GM21825 (cell line): ENCODE measurements around the gene LRBA.

ENCODE experiments used
- ATAC-seq: cut with Tn5 transposase; IDR thresholded peaks from one replicate; pipeline ENCODE4 v1.9.1; 2021; ENCODE audit warnings: mild to moderate bottlenecking, moderate library complexity; ENCODE audit not compliant: unreplicated experiment

Gene LRBA

DNA sequence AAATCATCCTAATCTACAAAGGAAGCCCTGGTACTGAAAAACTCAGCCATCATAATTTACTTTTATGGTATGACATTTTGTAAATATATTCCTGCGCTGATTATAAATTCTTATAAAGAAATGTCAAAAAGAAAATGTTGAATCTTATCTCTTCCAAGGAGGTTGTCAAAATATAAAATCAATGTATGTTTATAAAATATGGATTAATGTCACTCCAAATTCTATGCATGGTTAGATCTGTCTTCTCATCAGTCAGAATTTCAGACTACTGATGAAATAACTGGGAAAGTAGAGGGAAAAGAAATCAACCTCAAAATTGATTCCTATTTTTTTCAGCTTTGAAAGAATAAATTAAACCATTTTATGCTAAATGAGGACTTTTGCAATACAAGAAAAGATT is 553.1 kb downstream of the LRBA start:
- ATAC-seq = no peak

DNA sequence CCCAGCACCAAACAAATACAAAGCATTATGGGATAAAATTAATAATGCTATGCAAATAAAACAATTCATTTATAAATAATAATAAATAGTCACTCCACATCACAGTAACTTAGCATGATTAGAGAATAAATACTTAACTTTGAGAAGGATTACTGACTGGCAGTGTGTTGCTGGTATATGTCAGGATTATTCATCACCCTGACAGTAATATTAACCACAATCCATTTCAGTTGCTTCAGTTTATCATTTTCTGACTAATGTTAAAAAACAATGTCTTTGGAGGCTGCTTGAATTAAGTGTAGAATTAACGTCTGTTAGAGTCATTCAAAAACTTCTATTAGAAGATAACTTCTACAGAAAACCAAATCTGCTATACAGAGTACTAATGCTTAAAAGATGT is 557.3 kb downstream of the LRBA start:
- ATAC-seq = no peak

DNA sequence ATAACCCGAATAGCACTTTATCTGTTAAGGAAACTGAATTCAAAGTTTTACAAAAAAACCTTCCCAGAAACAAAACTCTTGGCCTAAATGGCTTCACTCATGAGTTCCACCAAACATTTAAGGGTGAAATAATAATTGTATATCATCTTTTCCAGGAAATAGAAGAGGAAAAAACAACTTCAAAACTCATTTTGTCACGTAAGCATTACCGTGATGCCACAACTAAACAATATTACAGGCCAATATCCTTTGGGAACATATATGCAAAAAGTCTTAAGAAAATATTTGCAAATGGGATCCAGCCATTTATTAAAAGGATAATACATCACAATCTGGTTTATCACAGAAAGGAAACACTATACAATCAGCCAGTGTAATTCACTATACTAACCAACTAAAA is 563.2 kb downstream of the LRBA start:
- no peak for ATAC-seq

DNA sequence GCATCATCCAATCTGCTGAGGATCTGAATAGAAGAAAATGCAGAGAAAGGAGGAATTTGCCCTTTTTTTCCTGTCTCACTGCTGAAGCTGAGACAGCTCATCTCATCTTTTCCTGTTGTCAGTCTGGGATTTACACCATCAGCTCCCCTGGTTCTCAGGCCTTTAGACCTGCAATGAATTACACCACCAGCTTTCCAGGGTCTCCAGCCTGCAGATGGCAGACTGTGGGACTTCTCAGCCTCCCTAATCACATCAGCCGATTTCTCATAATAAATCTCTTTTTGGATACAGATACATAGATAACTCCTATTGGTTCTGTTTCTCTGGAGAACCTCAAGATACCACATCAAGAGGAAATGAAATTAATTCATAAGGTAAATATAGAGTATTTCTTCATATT is 567.7 kb downstream of the LRBA start:
- ATAC-seq = no peak

DNA sequence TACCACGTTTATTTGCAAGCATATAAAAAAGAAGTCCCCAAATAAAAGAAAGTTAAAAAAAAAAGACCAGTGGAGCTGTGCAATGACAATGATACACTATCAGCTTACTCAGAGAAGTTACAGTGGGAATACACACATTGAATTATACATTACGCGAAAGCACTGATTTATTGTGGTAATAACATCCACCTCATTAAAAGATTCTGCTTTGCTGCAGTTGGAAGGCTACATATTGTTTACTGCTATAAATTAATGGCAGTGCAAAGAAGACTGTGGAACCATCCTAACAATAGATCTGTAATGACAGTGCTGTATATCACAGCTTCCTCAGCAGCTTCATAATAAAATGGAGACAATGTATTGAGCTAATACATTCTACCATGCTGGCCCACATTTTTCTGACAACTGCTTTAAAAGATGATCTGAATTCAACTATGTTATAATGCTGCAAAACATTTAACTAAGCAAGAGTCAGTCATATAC is 575.6 kb downstream of the LRBA start:
- no peak for ATAC-seq

DNA sequence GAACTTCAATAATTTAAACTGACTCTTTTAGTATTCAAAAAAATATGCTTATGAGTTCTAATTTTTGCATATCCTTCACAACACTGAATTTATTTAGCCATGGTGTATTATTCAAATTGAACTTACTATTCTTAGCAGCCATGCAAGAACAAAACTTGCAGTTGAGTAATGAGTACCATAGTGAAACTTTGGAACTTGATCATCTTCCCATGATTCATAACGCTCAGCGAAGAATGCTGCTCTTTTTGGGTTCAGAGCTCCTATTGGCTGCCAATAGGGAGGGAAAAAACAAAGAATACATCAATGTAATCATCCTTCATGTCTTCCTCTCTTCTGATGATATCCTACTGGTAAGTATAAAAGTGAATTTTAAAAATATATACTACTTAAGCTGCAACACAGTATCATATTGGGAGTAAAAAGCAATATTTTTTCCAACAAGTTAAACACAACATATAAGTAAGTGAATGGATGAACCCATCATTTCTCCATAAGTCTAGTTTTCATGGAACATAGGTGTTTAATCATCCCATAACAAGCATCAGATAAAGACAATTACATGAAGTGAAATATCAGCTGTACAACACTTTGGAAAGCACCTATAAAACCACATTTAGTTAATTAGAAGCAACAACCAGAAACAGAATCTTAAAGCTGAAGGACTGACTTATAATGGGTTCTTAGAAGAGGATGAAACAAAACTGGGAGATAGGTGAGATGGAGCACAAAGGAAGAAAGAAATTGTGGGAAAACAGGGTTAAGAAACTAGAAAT is 578.3 kb downstream of the LRBA start:
- no peak for ATAC-seq

DNA sequence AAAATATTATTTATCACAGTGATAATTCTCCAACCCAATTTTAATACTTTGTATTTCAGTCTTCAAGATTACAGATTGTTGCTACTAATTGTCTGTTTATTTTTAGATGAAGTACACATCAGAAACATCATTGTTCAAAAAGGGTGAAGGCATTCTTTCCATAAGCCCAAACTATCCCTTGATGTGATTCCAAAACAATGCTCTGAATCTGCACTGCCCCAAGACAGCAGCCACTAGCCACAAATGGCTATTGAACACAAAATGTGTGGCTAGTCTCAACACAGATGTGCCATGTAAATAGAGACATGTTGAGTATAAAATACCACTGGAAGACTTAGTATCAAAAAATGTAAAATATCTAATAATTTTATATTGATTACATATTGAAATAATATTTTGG is 583.9 kb downstream of the LRBA start:
- ATAC-seq = no peak

DNA sequence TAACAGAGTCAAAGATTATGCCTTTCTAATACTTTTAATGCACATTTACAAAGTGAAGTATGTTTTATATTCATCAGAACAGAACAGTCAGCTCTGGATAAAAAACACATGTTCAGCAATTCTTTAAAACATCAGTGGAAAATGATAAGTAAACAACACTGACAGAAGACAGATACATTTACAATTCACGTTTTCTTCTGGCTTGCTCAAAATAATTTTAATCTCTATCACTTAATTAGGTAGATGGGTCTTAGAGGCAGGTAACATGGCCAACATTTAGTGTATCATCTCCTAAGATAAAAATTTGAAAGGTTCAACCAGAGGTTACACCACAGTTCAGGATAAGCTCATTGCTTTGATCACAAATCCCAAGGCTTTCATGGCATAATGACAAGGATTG is 589.9 kb downstream of the LRBA start:
- ATAC-seq = no peak

DNA sequence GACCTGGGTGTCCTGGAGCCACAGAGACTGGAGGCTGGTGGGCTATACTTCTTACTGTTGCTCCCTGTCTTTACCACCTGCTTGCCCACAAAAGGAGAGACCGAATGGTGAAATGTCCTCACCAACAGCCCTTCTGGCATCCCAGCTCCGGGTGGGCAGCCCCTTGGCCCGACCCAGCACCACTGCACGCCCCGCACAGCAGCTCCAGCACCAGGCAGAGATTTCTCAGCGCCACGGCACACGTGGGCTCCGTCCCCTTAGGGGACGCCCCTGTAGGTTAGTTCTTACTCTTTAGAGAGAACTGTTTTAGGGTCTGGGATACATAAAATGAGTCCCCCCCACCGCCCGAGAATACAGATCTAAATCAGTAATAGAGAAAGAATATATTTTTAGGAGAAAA is 591.6 kb downstream of the LRBA start:
- ATAC-seq = no peak

DNA sequence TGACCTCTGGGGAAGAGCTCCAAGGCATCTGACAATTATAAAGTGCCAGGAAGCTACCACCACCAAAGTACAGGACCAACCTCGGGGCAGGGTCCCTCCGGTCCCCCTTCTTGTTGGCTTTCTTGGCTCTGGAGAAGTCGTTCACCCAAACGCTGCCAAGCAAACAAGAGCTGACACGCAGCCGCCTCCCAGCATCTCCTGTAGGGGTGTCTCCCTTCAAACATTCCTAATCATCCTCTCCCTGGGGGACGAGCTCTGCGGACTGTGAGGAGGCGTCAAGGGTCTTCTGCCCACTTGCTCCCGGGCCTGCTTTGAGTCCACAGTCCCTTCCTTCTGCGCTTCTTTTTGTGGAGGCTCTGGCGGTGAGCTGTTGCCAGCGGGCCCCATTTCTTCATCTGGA is 592.0 kb downstream of the LRBA start:
- no peak for ATAC-seq

DNA sequence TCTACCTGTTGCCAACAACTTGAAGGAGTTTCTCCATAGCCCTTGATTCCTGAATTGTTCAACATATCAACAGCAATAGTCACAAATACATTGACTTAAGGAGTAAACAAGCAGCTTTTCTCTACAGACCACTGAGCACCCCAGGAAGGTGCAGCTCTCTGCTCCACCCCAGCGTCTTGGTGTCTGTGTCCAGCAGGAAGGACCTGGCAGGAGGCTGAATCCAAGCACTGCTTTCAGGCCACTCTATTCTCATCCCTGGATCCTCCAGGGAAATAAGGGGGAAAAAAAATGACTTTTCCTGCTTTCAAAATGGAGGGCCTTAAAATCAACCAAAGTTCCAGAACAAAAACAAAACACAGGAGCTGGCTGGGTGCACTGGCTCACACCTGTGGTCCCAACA is 593.5 kb downstream of the LRBA start:
- ATAC-seq = no peak

DNA sequence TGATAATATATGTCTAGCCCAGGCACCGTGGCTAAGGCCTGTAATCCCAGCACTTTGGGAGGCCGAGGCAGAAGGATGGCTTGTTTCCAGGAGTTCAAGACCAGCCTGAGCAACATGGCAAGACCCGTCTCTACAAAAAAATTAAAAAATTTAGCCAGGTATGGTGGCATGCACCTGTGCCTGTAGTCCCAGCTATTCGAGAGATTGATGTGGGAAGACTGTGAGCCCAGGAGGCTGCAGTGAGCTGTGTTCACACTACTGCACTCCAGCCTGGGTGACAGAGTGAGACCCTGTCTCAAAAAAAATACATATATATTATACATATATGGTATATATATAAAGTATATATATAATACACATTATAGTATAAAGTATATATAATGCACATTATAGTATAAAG is 595.1 kb downstream of the LRBA start:
- no peak for ATAC-seq

DNA sequence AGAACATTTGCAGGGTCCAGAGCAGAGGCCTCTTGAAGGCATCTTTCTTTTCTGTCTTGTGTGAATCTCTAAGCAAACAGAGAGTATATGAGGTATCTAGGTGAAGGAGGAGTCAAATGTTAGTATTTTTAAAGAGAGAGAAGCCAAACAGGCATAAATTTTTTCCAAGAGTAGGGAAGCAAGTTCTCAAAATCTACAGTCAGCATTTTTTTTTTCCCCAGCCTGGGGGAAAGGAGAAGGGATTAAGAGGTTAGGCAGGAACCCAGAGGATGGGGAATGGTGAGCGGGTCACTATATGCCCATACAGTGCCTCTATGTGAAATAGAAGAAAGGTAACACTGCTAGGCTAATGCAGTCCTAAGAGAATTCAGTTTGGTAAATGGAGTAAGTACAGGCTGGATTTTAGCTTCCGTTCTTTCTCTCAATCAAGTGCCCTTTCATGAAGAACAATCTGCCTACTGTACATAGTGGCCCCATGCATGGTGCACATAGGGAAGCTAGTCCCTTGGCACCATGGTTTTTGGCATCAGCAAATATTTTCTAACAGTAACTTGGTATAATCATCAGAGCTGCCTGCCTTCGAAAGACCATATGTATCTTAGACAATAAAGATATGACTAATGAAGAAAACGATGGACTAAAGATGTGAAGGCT is 596.2 kb downstream of the LRBA start:
- no peak for ATAC-seq

DNA sequence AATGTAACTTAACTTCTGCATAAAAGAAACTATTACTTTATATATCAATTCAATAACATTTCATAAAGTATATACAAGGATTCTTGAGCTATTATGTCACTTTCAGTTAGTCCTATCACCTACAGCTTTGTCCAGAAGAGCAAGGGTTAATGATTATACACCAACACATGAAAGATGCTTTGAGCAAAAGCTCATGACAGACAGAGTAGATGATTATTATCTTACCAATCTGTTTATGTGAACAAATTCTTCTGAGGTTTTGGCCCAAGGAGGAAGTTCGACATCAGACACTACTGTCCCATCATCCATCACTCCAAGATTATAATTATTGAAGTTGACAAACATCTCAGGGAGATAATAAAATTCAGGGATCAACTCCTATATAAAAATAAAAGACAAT is 599.9 kb downstream of the LRBA start:
- ATAC-seq = no peak

DNA sequence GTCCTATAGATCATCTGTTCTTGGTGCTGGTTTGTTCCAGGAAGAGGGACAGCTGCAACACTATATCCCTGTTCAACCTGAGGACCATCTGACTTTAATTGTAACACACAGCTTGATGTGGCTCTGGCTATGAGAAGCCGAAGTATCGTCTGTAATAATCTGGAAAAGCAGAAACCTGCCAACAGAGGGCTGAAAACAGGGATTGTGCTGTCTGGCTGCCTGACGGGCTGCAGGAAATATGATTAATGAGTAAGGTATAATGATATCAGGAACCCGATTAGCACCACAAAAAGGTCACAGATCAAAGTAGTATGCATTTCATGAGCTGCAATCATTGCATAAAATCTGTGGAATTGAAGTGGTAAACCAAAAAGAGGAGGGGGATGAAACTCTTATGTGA is 603.6 kb downstream of the LRBA start:
- ATAC-seq = no peak

DNA sequence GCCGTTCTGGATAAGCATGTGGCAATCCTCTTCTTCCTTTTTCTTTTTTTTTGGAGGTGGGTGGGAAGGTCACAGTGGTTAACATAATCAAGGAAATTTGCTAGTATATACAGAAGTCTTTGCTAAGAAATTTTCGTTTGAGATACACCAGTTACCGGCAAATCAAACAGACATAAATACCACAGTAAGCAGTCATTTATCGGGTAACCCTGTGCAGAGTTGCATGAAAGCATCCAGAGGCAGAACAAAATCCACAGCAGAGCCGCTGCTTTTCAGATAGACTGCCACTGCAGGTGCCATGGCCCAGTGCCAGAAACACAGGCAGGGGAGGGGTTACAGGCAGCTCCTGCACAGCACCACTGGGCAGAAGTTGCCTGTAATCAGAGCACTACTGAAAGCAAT is 612.2 kb downstream of the LRBA start:
- peak; percentile 78 for ATAC-seq

DNA sequence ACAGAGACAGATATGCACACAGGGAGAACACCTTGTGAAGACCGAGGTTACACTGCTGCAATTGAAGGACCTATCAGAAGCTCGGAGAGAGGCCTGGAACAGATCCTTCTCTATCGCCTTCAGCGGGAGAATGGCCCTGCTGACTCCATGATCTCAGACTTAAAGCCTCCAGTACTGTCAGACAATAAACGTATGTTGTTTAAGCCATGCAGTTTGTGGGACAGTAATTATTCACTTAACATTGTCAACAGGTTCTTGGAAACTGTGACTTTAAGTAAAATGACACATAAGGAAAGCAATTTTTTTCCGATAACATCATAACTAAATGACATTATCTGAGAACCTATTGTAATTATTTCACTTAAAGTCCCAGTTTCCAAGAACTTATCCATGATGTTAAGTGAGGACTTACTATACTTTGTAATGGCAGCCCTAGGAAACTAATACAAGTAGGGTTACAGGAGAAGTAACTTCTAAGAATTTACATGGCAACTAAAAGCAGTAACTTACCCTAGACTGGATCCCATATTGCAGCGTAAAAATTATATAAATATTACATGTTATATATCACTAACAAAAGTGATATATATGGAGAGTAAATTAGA is 613.9 kb downstream of the LRBA start:
- ATAC-seq = no peak

DNA sequence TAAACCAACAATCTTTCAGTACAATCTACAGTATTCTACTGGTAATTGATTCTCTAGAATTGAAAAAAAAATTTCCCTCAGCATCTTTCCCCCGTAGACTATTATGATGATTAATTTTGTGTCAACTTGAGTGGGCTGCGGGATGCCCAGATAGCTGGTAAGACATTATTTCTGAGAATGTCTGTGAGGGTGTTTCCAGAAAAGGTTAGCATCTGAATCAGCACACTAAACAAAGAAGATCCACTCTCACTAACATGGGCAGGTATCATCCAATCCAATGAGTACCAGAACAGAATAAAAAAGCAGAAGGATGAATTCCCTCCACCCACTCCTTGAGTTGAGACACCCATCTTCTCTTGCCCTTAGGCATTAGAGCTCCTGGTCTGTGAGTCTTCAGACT is 619.2 kb downstream of the LRBA start:
- no peak for ATAC-seq

DNA sequence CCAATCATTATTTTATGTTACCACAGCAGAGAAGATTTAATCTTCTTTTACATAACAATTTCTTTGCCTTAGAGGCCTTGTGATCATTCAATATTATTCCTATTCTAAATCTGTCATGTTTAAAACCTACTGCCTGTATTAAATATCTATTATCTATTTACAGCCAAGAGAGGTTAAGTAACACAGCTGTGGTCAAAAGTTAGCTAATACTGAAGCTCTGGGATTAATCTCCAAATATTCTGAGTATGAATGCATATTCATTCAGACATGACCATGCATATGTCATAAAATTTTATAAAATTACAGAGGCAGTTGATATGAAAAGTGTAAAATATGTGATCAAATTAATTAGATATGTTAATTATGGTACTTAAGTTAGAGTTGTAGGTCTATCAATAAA is 621.0 kb downstream of the LRBA start:
- ATAC-seq = no peak

DNA sequence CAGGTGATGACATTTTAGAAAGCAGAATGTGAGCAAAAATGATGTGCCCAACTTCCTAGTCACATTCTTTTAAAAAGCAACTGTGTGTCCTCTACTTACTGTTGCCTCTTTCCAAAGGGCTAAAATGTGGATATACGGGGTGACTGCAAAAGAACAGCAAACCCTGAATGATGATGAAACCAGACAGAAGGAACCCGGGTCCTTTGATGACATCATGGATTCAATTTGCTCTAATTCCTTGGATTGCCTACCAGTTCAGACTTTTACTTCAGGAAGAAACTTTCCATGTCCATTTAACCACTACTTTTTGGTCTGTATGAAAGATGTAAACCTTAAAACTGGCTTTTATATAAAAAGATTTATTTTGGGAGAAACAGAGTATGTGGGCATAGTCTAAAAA is 624.0 kb downstream of the LRBA start:
- ATAC-seq = no peak

DNA sequence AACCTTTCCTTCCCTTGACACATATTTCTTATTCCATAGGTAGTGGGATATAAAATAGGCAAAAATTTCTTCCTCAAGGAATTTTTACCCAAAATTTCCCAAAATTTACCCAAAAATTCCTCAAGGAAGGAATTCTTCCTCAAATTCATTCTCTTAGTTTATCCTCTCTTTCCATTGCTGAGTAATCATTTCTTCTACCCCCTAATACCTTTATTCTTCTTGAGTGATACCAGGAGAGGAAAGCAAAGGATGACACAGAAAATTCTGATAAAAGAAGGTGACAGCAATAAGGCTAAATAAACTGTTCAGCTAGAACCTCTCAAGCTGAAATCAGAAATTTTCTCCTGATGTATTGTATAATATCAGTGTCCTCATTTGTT is 624.6 kb downstream of the LRBA start:
- no peak for ATAC-seq

DNA sequence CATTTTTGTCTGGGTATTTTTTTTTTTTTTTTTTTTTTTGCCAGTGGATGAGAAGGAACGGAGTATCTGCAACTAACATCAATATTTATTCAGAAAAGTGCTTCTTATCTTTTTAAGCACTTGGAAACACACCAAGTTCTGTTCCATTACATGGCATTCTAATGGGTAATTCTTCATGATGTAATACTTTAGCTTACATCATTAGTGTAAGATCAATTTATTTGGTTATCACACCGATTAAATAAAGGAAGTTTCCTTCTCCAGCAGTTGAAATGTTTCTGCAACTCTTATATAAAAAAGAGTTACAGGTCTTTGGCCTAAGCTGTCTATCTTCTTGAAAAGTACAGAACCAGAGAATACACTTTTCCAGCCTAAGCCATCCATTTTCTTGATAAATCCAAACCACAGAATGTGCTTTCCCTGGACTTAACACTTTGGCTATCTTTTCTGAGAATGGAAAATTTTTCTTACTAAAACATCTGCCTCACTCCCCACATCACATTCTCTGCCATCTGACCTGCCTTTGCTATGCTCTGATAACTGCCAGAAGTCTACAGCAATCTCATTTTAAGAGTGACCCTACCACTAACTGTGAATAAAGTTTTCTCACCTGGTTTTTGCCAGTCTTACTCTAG is 625.1 kb downstream of the LRBA start:
- no peak for ATAC-seq
